Subcutaneous abdominal adipose tissue (tissue), 5 donors: ENCODE data around the gene NPAT.
A peak's percentile ranks its signal among the peaks of the same experiment; 100 is the strongest.

Experiments
- H3K27ac ChIP-seq: one replicate; pipeline ENCODE4 v1.7.0; 2013; ENCODE audit warnings: low read depth, mild to moderate bottlenecking, inconsistent platforms, low read length, moderate library complexity
- H3K27me3 ChIP-seq, 5 donors: one replicate each; pipeline ENCODE4 v1.7.0; 2013; ENCODE audit warnings: low read length in 5 of 5, inconsistent platforms in 1 of 5; ENCODE audit not compliant: control insufficient read depth in 5 of 5, insufficient read depth in 4 of 5
- H3K36me3 ChIP-seq, 5 donors: one replicate each; pipeline ENCODE4 v1.7.0; 2013; ENCODE audit warnings: low read length in 5 of 5; ENCODE audit not compliant: control insufficient read depth in 5 of 5, insufficient read depth in 5 of 5
- H3K4me1 ChIP-seq, 5 donors: one replicate each; pipeline ENCODE4 v1.7.0; 2013; ENCODE audit warnings: low read length in 5 of 5, mild to moderate bottlenecking in 3 of 5, moderate library complexity in 1 of 5; ENCODE audit not compliant: control insufficient read depth in 5 of 5, insufficient read depth in 5 of 5
- H3K4me3 ChIP-seq, 5 donors: one replicate each; pipeline ENCODE4 v1.7.0; 2013; ENCODE audit warnings: low read length in 5 of 5, low read depth in 1 of 5
- H3K9ac ChIP-seq, 5 donors: one replicate each; pipeline ENCODE4 v1.7.0; 2013; ENCODE audit warnings: low read length in 5 of 5, mild to moderate bottlenecking in 4 of 5, moderate library complexity in 3 of 5
- H3K9me3 ChIP-seq, 5 donors: one replicate each; pipeline ENCODE4 v1.7.0; 2013; ENCODE audit warnings: low read length in 5 of 5; ENCODE audit not compliant: control insufficient read depth in 5 of 5
- donor health status: healthy.
- donor health status: healthy.
- donor health status: healthy.
- donor health status: healthy.
- donor health status: healthy.

NPAT gene

GRCh38 chr11:108220721-108221336 is 1.6 kb downstream of the NPAT start:
- H3K9ac ChIP-seq = peak overlapping the region in 4 of 5 donors; percentile 21 to 90 (median 82)
- H3K9me3 ChIP-seq = no peaks in the 10 kb centered on the region
- H3K27me3 ChIP-seq = no peaks in the 10 kb centered on the region
- peak overlapping the region; percentile 90 for H3K27ac ChIP-seq
- peaks cover 6 to 38% (median 35%) of the 10 kb centered on the region in 5 donors for H3K4me1 ChIP-seq
- H3K36me3 ChIP-seq = peaks cover 0 to 4% (median 0%) of the 10 kb centered on the region in 5 donors
- H3K4me3 ChIP-seq = peak overlapping the region in 4 of 5 donors; percentile 71 to 100 (median 98)

DNA sequence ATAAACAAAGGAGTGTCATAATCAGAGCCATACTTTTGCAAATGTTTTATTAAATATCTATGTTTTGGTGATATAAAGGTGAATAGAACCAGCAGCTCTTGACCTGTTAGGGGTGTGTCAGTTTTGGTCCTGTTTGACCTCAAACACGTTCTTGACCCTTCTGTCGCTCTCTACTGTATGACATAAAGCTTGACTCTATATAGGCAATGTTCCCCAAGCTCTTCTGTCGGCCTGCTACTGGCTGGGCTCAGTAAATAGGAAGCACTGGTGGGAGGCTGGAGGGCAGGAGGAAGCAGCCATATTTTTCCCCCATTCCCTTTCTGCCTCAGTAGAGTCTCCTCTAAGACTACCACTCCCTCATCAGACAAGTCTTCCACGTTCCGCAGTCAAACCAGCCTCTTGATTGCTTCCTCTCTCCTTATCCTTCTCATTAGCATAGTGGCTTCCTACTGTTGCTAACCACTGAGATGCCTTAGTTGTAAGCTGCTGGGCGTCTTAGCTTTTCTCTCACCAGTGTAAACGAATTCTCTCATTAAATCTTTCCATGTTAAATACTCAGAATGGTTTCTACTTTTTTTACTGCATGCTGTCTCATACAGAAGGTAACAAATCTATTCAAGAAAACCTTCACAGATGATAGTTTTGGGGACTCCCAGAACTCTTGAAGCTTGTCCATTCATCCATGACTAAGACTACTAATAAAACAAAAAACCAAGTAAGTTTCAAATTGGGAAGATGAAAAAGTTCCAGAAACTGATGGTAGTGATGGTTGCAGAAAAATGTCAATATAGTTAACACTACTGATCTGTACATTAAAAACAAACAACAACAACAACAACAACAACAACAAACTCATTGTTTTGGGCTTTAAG is 3.3 kb downstream of the NPAT start:
- no peak overlapping the region for H3K4me3 ChIP-seq
- no peaks in the 10 kb centered on the region for H3K27me3 ChIP-seq
- no peak overlapping the region for H3K27ac ChIP-seq
- H3K36me3 ChIP-seq = peaks cover 0 to 4% (median 0%) of the 10 kb centered on the region in 5 donors
- peaks cover 4 to 33% (median 27%) of the 10 kb centered on the region in 5 donors for H3K4me1 ChIP-seq
- peak overlapping the region in 1 of 5 donors; percentile 10 for H3K9ac ChIP-seq
- no peaks in the 10 kb centered on the region for H3K9me3 ChIP-seq

- Histone ChIP-seq H3K4me3 (no peak overlapping the region), H3K36me3 (peaks cover 0 to 8% (median 0%) of the 10 kb centered on the region in 5 donors), H3K4me1 (peaks cover 0 to 26% (median 20%) of the 10 kb centered on the region in 5 donors), H3K27me3 (no peaks in the 10 kb centered on the region), H3K9me3 (no peaks in the 10 kb centered on the region), H3K9ac (no peak overlapping the region), H3K27ac (no peak overlapping the region)
Measured at GRCh38 chr11:108218455-108218854, 4.0 kb downstream of the NPAT start.

DNA sequence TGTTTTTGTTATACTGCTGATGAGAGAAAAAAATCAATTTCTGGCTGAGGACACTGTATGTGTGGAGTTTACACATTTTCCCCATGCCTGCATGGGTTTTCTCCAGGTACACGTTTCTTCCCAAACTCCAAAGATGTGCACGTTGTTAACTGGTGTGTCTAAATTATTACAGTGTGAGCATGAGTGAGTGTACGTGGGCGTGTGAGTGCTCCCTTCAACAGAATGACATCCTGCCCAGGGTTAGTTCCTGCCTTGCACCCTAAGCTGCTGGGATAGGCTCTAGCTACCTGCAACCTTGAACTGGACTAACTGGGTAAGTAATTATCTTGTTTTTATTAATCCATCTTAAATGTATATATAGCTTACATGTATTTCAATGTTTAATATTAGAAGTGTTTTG is 5.5 kb downstream of the NPAT start:
- Histone ChIP-seq H3K36me3 (peaks cover 0 to 13% (median 0%) of the 10 kb centered on the region in 5 donors), H3K9ac (peak overlapping the region in 1 of 5 donors; percentile 20), H3K4me1 (peaks cover 0 to 21% (median 15%) of the 10 kb centered on the region in 5 donors)

DNA sequence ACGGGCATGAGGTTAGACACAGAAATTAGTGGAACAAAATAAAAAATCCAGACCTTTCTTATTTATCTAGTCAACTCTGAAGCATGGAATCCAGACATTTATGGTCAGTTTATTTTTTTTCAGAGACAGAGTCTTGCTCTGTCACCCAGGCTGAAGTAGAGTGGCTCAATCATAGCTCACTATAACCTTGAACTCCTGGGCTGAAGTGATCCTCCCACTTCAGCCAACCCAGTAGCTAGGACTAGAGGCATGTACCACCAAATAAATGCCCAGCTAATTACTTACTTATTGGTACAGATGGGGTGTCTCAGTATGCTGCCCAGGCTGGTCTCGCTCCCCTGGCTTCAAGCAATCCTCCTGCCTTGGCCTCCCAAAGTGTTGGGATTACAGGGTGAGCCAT is 8.7 kb downstream of the NPAT start:
- Histone ChIP-seq H3K4me1 (no peaks in the 10 kb centered on the region), H3K9me3 (no peaks in the 10 kb centered on the region), H3K9ac (no peak overlapping the region), H3K27me3 (no peaks in the 10 kb centered on the region), H3K27ac (no peak overlapping the region), H3K4me3 (no peak overlapping the region), H3K36me3 (peaks cover 2 to 14% (median 6%) of the 10 kb centered on the region in 5 donors)

More for the DNA sequence above, 5.5 kb downstream of the NPAT start:
- no peak overlapping the region for H3K4me3 ChIP-seq
- H3K9me3 ChIP-seq = no peaks in the 10 kb centered on the region
- H3K27me3 ChIP-seq = no peaks in the 10 kb centered on the region
- H3K27ac ChIP-seq = no peak overlapping the region

- H3K9ac ChIP-seq = no peak overlapping the region
- peaks cover 5 to 39% (median 26%) of the 10 kb centered on the region in 5 donors for H3K36me3 ChIP-seq
- H3K4me3 ChIP-seq = no peak overlapping the region
- peaks cover 0 to 3% (median 0%) of the 10 kb centered on the region in 5 donors for H3K4me1 ChIP-seq
- peaks cover 0 to 8% (median 0%) of the 10 kb centered on the region in 5 donors for H3K9me3 ChIP-seq
- H3K27ac ChIP-seq = no peak overlapping the region
- no peaks in the 10 kb centered on the region for H3K27me3 ChIP-seq
Measured at GRCh38 chr11:108210441-108210840, 12.0 kb downstream of the NPAT start.

GRCh38 chr11:108207683-108208060 is 14.8 kb downstream of the NPAT start:
- Histone ChIP-seq H3K36me3 (peaks cover 9 to 40% (median 29%) of the 10 kb centered on the region in 5 donors), H3K9me3 (peaks cover 0 to 8% (median 0%) of the 10 kb centered on the region in 5 donors), H3K9ac (no peak overlapping the region)

DNA sequence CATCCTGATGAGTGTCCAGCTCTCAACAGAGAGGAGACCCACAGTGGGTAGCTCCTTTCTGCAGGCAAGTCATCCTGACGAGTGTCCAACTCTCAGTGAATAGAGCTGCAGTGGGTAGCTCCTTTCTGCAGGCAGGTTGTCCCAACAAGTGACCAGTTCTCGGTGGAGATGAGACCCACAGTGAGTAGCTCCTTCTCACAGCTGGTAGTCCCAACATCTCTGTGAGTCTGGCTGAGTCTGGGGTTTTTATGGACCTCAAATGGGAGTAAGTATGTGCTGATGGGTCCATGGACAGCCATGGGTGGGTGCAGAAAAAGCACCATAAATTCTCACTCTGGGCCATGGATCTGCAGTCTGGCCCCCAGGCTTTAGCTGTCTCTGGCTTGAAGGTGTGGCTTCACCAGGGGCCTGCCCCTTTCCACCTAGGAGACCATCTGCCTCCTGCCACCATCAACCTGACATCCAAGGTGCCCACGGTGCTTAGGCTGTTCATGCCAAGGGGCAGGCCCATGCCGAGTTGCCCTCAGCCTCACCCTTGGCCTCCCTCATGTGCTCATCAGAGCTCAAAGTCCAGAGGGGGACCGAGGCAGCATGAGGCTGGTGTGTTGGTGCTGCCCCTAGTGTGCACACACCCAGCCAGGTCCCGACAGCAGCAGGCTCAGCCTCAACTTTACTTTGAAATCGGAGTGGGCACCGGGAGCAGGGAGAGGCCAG is 15.3 kb downstream of the NPAT start:
- no peak overlapping the region for H3K9ac ChIP-seq
- H3K36me3 ChIP-seq = peaks cover 10 to 38% (median 29%) of the 10 kb centered on the region in 5 donors
- H3K9me3 ChIP-seq = peaks cover 0 to 8% (median 0%) of the 10 kb centered on the region in 5 donors
- H3K27ac ChIP-seq = no peak overlapping the region
- H3K4me1 ChIP-seq = peaks cover 0 to 3% (median 0%) of the 10 kb centered on the region in 5 donors
- no peaks in the 10 kb centered on the region for H3K27me3 ChIP-seq
- no peak overlapping the region for H3K4me3 ChIP-seq

More at GRCh38 chr11:108207683-108208060, 14.8 kb downstream of the NPAT start:
- Histone ChIP-seq H3K4me3 (no peak overlapping the region), H3K27ac (no peak overlapping the region), H3K4me1 (peaks cover 0 to 3% (median 0%) of the 10 kb centered on the region in 5 donors), H3K27me3 (no peaks in the 10 kb centered on the region)

- Histone ChIP-seq H3K9ac (no peak overlapping the region), H3K27ac (no peak overlapping the region), H3K4me1 (peaks cover 0 to 3% (median 0%) of the 10 kb centered on the region in 5 donors), H3K27me3 (no peaks in the 10 kb centered on the region), H3K4me3 (no peak overlapping the region), H3K36me3 (peaks cover 12 to 38% (median 29%) of the 10 kb centered on the region in 5 donors), H3K9me3 (peaks cover 0 to 8% (median 0%) of the 10 kb centered on the region in 5 donors)
Measured at GRCh38 chr11:108206171-108206570, 16.3 kb downstream of the NPAT start.
